Lung (tissue), 12 donors: ENCODE data around the gene KDM7A. TPM values are rescaled to one million over a fixed set of nuclear protein-coding genes. Genes with fewer than 3 reads are reported as not detected.

Experiments
- ATAC-seq: fragments of 200-7000 bp; cut with Tn5 transposase; one replicate; pipeline ENCODE4 v1.9.1; 2020; ENCODE audit warnings: moderate number of reproducible peaks; ENCODE audit not compliant: insufficient read depth, low FRiP score
- DNase-seq, 3 donors: peaks; one replicate each; pipeline ENCODE4 v3.0.0-alpha.2; 2013 to 2017
- H3K27ac ChIP-seq, 2 donors: one replicate each; pipeline ENCODE4 v1.5.1; 2013; ENCODE audit warnings: mild to moderate bottlenecking in 2 of 2, moderate library complexity in 2 of 2, control low read depth in 1 of 2, inconsistent platforms in 1 of 2, low read depth in 1 of 2, low read length in 1 of 2
- H3K27me3 ChIP-seq, 3 donors: one replicate each; pipeline ENCODE4 v1.5.1; 2013; ENCODE audit warnings: low read length in 2 of 3; ENCODE audit not compliant: control insufficient read depth in 3 of 3, insufficient read depth in 3 of 3
- H3K36me3 ChIP-seq, 4 donors: one replicate each; pipeline ENCODE4 v1.5.1; 2013; ENCODE audit warnings: low read length in 4 of 4, mild to moderate bottlenecking in 1 of 4, moderate library complexity in 1 of 4; ENCODE audit not compliant: control insufficient read depth in 4 of 4, insufficient read depth in 4 of 4
- H3K4me1 ChIP-seq, 5 donors: one replicate each; pipeline ENCODE4 v1.5.1; 2013; ENCODE audit warnings: low read length in 5 of 5, mild to moderate bottlenecking in 2 of 5, moderate library complexity in 1 of 5; ENCODE audit not compliant: control insufficient read depth in 5 of 5, insufficient read depth in 5 of 5
- H3K4me3 ChIP-seq: one replicate; pipeline ENCODE4 v1.5.1; 2013; ENCODE audit warnings: mild to moderate bottlenecking, control low read depth, moderate library complexity
- H3K9ac ChIP-seq, 2 donors: one replicate each; pipeline ENCODE4 v1.5.1; 2013; ENCODE audit warnings: low read length in 2 of 2, control low read depth in 1 of 2; ENCODE audit not compliant: insufficient read depth in 1 of 2
- H3K9me3 ChIP-seq, 4 donors: one replicate each; pipeline ENCODE4 v1.5.1; 2013; ENCODE audit warnings: low read length in 3 of 4, mild to moderate bottlenecking in 1 of 4, moderate library complexity in 1 of 4; ENCODE audit not compliant: control insufficient read depth in 4 of 4, insufficient read depth in 3 of 4
- CTCF ChIP-seq: IDR thresholded peaks from 2 replicates; pipeline ENCODE4 v1.5.1; 2012; ENCODE audit warnings: mild to moderate bottlenecking; ENCODE audit errors: control extremely low read depth, extremely low read depth
- WGBS, 2 donors: extraction: QIAGEN DNeasy Blood & Tissue Kit; methylation state at CpG; one replicate each; pipeline ENCODE4 v1.1.7; 2013; 5-methylcytosine and 5-hydroxymethylcytosine counted together
- polyA plus RNA-seq, 2 donors: library from polyadenylated mRNA; stranded (reverse); fragments of 200-250 nt; gene quantifications; one replicate each; pipeline ENCODE4 v1.2.1, GENCODE V29; 2013
- total RNA-seq, 2 donors: library from RNA; depleted of rRNA in 1 of 2; stranded (reverse); fragments of >200 nt in 1 of 2; gene quantifications; one replicate each; pipeline ENCODE4 v1.2.1, GENCODE V29; 2014 to 2021
- donor health status: control.
- donor health status: control.
- donor health status: Bipolar disorder and iron deficiency.
- donor health status: healthy.
- donor health status: DM: yes; HTN: yes; CAD: no.

Gene KDM7A
- total and polyA plus RNA-seq, 4 donors = 3.1 to 30.7 (median 11.6) TPM

- DNase-seq = no peak
- no peak for TF ChIP-seq CTCF
- ATAC-seq = no peak
- no peaks in the 10 kb centered on the region for H3K9me3 ChIP-seq
- H3K9ac ChIP-seq = no peak overlapping the region
- 89 to 92% methylated on average over 4 of the region's 4 CpGs for WGBS, 2 donors
- no peak overlapping the region for H3K27ac ChIP-seq
- no peaks in the 10 kb centered on the region for H3K27me3 ChIP-seq
- no peak overlapping the region for H3K4me3 ChIP-seq
- H3K4me1 ChIP-seq = no peaks in the 10 kb centered on the region
- H3K36me3 ChIP-seq = peaks cover 18 to 48% (median 30%) of the 10 kb centered on the region in 4 donors
Observed at GRCh38 chr7:140096459-140096858, 80.3 kb downstream of the KDM7A start.

- WGBS, 2 donors = 93 to 95% methylated on average over 1 of the region's 1 CpG
- Histone ChIP-seq H3K9ac (no peak overlapping the region), H3K27ac (no peak overlapping the region), H3K36me3 (peaks cover 24 to 39% (median 28%) of the 10 kb centered on the region in 4 donors), H3K4me3 (no peak overlapping the region), H3K9me3 (no peaks in the 10 kb centered on the region), H3K27me3 (no peaks in the 10 kb centered on the region), H3K4me1 (no peaks in the 10 kb centered on the region)
- ATAC-seq (no peak), DNase-seq (no peak)
- TF ChIP-seq CTCF = no peak
Observed at GRCh38 chr7:140093375-140093774, 83.4 kb downstream of the KDM7A start.

GRCh38 chr7:140085447-140085846 is 91.3 kb downstream of the KDM7A start:
- ATAC-seq (no peak), DNase-seq (no peak)
- Histone ChIP-seq H3K9ac (no peak overlapping the region), H3K36me3 (peaks cover 0 to 7% (median 0%) of the 10 kb centered on the region in 4 donors), H3K4me1 (peaks cover 0 to 3% (median 0%) of the 10 kb centered on the region in 5 donors), H3K9me3 (no peaks in the 10 kb centered on the region), H3K27me3 (no peaks in the 10 kb centered on the region), H3K4me3 (no peak overlapping the region), H3K27ac (no peak overlapping the region)
- TF ChIP-seq CTCF = no peak
- 45 to 63% methylated on average over 2 of the region's 2 CpGs for WGBS, 2 donors

- DNase-seq (peak in 1 of 3 donors; percentile 2), ATAC-seq (no peak)
- Histone ChIP-seq H3K4me1 (peaks cover 0 to 3% (median 0%) of the 10 kb centered on the region in 5 donors), H3K9ac (no peak overlapping the region), H3K27ac (no peak overlapping the region), H3K9me3 (no peaks in the 10 kb centered on the region), H3K27me3 (no peaks in the 10 kb centered on the region), H3K4me3 (no peak overlapping the region), H3K36me3 (peaks cover 0 to 7% (median 0%) of the 10 kb centered on the region in 4 donors)
- 48 to 60% methylated on average over 8 of the region's 8 CpGs for WGBS, 2 donors
- no peak for TF ChIP-seq CTCF
Observed at GRCh38 chr7:140084972-140085371, 91.8 kb downstream of the KDM7A start.
